HepG2 (cell line): ENCODE measurements around the gene TNNI3K. TPM values are rescaled to one million over a fixed set of nuclear protein-coding genes. Genes with fewer than 3 reads are reported as not detected.

ENCODE experiments used
- ATAC-seq: fragments of 200-7000 bp; cut with Tn5 transposase; 3 replicates; pipeline ENCODE4 v1.9.1; 2020; ENCODE audit warnings: mild to moderate bottlenecking, moderate library complexity
- BruUV-seq: library from RNA; stranded (reverse); fragments of 400-500 nt; replicated peaks from 2 replicates; lab custom pipeline; 2021; lab: Mats Ljungman, UMichigan
- CTCF ChIA-PET: fragments of 300-600 bp; formaldehyde crosslinking; extraction: SDS; loops from one replicate; lab custom pipeline; 2021; ENCODE audit warnings: low total read pairs, inconsistent platforms, low intra/inter-chr PET ratio; lab: Yijun Ruan, JAX
- POLR2A ChIA-PET: fragments of 350-600 bp; sonication (Branson Sonifier 250); formaldehyde crosslinking; loops from one replicate; lab custom pipeline; 2020; ENCODE audit warnings: antibody characterized with exemption, inconsistent platforms; lab: Yijun Ruan, JAX
- DNase-seq: peaks from one replicate; pipeline ENCODE4 v3.0.0-alpha.2; 2015; ENCODE audit warnings: low spot score
- FAIRE-seq: peaks from 3 replicates; lab custom pipeline; 2011; peaks lifted over from hg19 to GRCh38; lab: Jason Lieb, UNC
- H2AFZ ChIP-seq: one replicate; pipeline ENCODE4 v1.6.1; 2011; ENCODE audit warnings: low read length, inconsistent platforms
- H3K27ac ChIP-seq: fragments of 300-600 bp; 3 replicates; pipeline ENCODE4 v1.8.0; 2011; ENCODE audit warnings: mixed run types, mild to moderate bottlenecking, mixed read lengths, low read length, inconsistent platforms; ENCODE audit not compliant: insufficient read depth; ENCODE audit errors: extremely low read length
- H3K27me3 ChIP-seq, 2 experiments: fragments of 200-600 bp in 1 of 2; 2 replicates in 1 of 2; 3 replicates in 1 of 2; pipeline versions ENCODE4 v1.6.0 to v1.8.0; 2011; ENCODE audit warnings: low read length in 2 of 2, mild to moderate bottlenecking in 2 of 2, moderate library complexity in 2 of 2, inconsistent platforms in 1 of 2; ENCODE audit not compliant: insufficient read depth in 2 of 2, control insufficient read depth in 1 of 2
- H3K36me3 ChIP-seq, 2 experiments: fragments of 200-600 bp in 1 of 2; replicated peaks in 1 of 2; 2 replicates in 1 of 2; 3 replicates in 1 of 2; pipeline versions ENCODE4 v1.5.1 to v1.8.0; 2011; ENCODE audit warnings: low read length in 2 of 2, inconsistent platforms in 1 of 2; ENCODE audit not compliant: insufficient read depth in 2 of 2, control insufficient read depth in 1 of 2
- H3K4me1 ChIP-seq: 2 replicates; pipeline ENCODE4 v1.5.1; 2012; ENCODE audit warnings: low read length, inconsistent platforms; ENCODE audit not compliant: insufficient read depth
- H3K4me2 ChIP-seq: 2 replicates; pipeline ENCODE4 v1.6.0; 2011; ENCODE audit warnings: low read depth, low read length, inconsistent platforms
- H3K4me3 ChIP-seq, 3 experiments: fragments of 200-600 bp in 1 of 3; sonication (generic), shearing (Covaris generic) in 1 of 3; replicated peaks in 1 of 3; 2 replicates each; pipeline ENCODE4 v1.5.1; 2011 to 2016; ENCODE audit warnings: low read length in 3 of 3, inconsistent platforms in 2 of 3, low read depth in 2 of 3, mild to moderate bottlenecking in 2 of 3, control low read depth in 1 of 3, mixed read lengths in 1 of 3; ENCODE audit not compliant: insufficient read depth in 1 of 3
- H3K79me2 ChIP-seq: one replicate; pipeline ENCODE4 v1.6.1; 2011; ENCODE audit warnings: low read length, inconsistent platforms; ENCODE audit not compliant: insufficient read depth
- H3K9ac ChIP-seq: 2 replicates; pipeline ENCODE4 v1.6.0; 2011; ENCODE audit warnings: mild to moderate bottlenecking, low read depth, low read length, inconsistent platforms; ENCODE audit not compliant: insufficient read depth
- H3K9me3 ChIP-seq: 2 replicates; pipeline ENCODE4 v1.5.1; 2012; ENCODE audit warnings: mild to moderate bottlenecking, low read length
- H4K20me1 ChIP-seq: 2 replicates; pipeline ENCODE4 v1.6.0; 2011; ENCODE audit warnings: inconsistent platforms, mild to moderate bottlenecking, low read length, moderate library complexity; ENCODE audit not compliant: insufficient read depth
- HNRNPL ChIP-seq: fragments of 200-400 bp; formaldehyde crosslinking; IDR thresholded peaks from 2 replicates; pipeline ENCODE4 v1.6.1; 2017; ENCODE audit warnings: mild to moderate bottlenecking, low read depth, low read length
- IRF2 ChIP-seq: IDR thresholded peaks from 2 replicates; pipeline ENCODE4 v1.6.1; 2018; ENCODE audit warnings: missing genetic modification reagents, missing compliant biosample characterization
- MAZ ChIP-seq, 2 experiments: sonication (generic) in 1 of 2; formaldehyde crosslinking in 1 of 2; IDR thresholded peaks; 2 replicates each; pipeline versions ENCODE4 v1.5.0 to v1.6.1; 2012 to 2020; ENCODE audit warnings: low read depth in 2 of 2, mild to moderate bottlenecking in 2 of 2, borderline replicate concordance in 1 of 2, improper control_type of control experiment in 1 of 2, low read length in 1 of 2, missing genetic modification reagents in 1 of 2, moderate library complexity in 1 of 2
- NFATC3 ChIP-seq: sonication (generic); formaldehyde crosslinking; IDR thresholded peaks from 2 replicates; pipeline ENCODE4 v1.5.1; 2020; ENCODE audit warnings: mild to moderate bottlenecking, missing genetic modification reagents
- NFKBIZ ChIP-seq: IDR thresholded peaks from 2 replicates; pipeline ENCODE4 v1.6.1; 2018; ENCODE audit warnings: missing genetic modification reagents, missing compliant biosample characterization
- REST ChIP-seq, 2 experiments: IDR thresholded peaks; 2 replicates each; pipeline ENCODE4 v1.6.1; 2011 to 2012; ENCODE audit warnings: low read length in 2 of 2, borderline replicate concordance in 1 of 2, low read depth in 1 of 2, mild to moderate bottlenecking in 1 of 2, moderate library complexity in 1 of 2
- REXO4 ChIP-seq: sonication (generic); formaldehyde crosslinking; IDR thresholded peaks from 2 replicates; pipeline ENCODE4 v1.8.0; 2022; ENCODE audit warnings: missing genetic modification reagents, mild to moderate bottlenecking, borderline replicate concordance
- SUZ12 ChIP-seq: fragments of 150-350 bp; IDR thresholded peaks from 2 replicates; pipeline ENCODE4 v1.6.1; 2014; ENCODE audit warnings: low read depth, low read length
- TRIM24 ChIP-seq: sonication (generic); formaldehyde crosslinking; IDR thresholded peaks from 2 replicates; pipeline ENCODE4 v1.8.0; 2022; ENCODE audit warnings: mild to moderate bottlenecking, missing genetic modification reagents
- ZBED4 ChIP-seq: sonication (generic); formaldehyde crosslinking; IDR thresholded peaks from 2 replicates; pipeline ENCODE4 v1.4.0; 2020; ENCODE audit warnings: missing genetic modification reagents, borderline replicate concordance
- ZEB1 ChIP-seq: IDR thresholded peaks from 2 replicates; pipeline ENCODE4 v1.6.1; 2012; ENCODE audit warnings: mild to moderate bottlenecking, low read depth, inconsistent platforms; ENCODE audit not compliant: insufficient replicate concordance
- ZNF275 ChIP-seq: sonication (generic); formaldehyde crosslinking; IDR thresholded peaks from 2 replicates; pipeline ENCODE4 v1.8.0; 2022; ENCODE audit warnings: missing genetic modification reagents, mild to moderate bottlenecking, inconsistent platforms, borderline replicate concordance
- ZNF3 ChIP-seq: IDR thresholded peaks from 2 replicates; pipeline ENCODE4 v1.7.0; 2017; ENCODE audit warnings: inconsistent platforms
- ZNF34 ChIP-seq: sonication (generic); formaldehyde crosslinking; IDR thresholded peaks from 2 replicates; pipeline ENCODE4 v1.4.0; 2020; ENCODE audit warnings: mild to moderate bottlenecking, missing genetic modification reagents, borderline replicate concordance
- ZNF672 ChIP-seq: sonication (generic); formaldehyde crosslinking; IDR thresholded peaks from 2 replicates; pipeline ENCODE4 v1.8.1; 2022; ENCODE audit warnings: missing genetic modification reagents
- WGBS: methylation state at CpG from one replicate; pipeline ENCODE4 v1.1.6; 2017; ENCODE audit warnings: low lambda C conversion rate; 5-methylcytosine and 5-hydroxymethylcytosine counted together
- in situ Hi-C: cut with HindIII; loops from 2 replicates; pipeline ENCODE4 v1.10.0; 2017; ENCODE audit warnings: low pct_unique_long_range_greater_than_20kb; ENCODE audit not compliant: extremely low pct_ligation_motif_present
- intact Hi-C: fragments of 100-400 bp; cut with micrococcal nuclease; formaldehyde crosslinking; loops from one replicate; pipeline ENCODE4 v1.10.0; 2022; ENCODE audit not compliant: unreplicated experiment
- polyA plus RNA-seq, 8 experiments: library from polyadenylated mRNA; depleted of rRNA in 3 of 8; stranded (reverse) in 7 of 8; unstranded in 1 of 8; fragments of >200 nt; fragmentation: Illumina TruSeq in 4 of 8; extraction: Trizol in 4 of 8; gene quantifications; 2 replicates each; pipeline versions ENCODE4 v1.2.1 to v1.2.3, GENCODE V29; 2011 to 2016; ENCODE audit warnings: low read depth in 4 of 8, missing spikeins in 1 of 8, mixed read lengths in 1 of 8; ENCODE audit not compliant: insufficient read depth in 1 of 8
- total RNA-seq, 5 experiments: library from RNA; depleted of rRNA; stranded (reverse); fragments of >200 nt; fragmentation: Illumina TruSeq; extraction: Trizol; gene quantifications; 2 replicates each; pipeline ENCODE4 v1.2.3, GENCODE V29; 2016; ENCODE audit warnings: low read depth in 1 of 5

TNNI3K gene
- total and polyA plus RNA-seq, 2 of the 13 experiments (the other 11 are each of a cell fraction or from before 2014, with no cell fraction given), result 1.1 TPM; not detected in 1

- ChIA-PET POLR2A (no interaction called here), CTCF (no interaction called here)
- BruUV-seq, result no TSS peak
- intact Hi-C loops (no loop called here), in situ Hi-C loops (no loop called here)
- FAIRE-seq, result no peak
- TF ChIP-seq ZEB1 (no peak), ZNF3 (CRISPR knock-in tag) (no peak), NFKBIZ (CRISPR knock-in tag) (no peak), ZNF275 (no peak), IRF2 (no peak), REXO4 (CRISPR knock-in tag) (no peak), ZBED4 (CRISPR knock-in tag) (no peak), MAZ (IDR thresholded peaks at IDR 0.05; ENCODE audit: borderline replicate concordance, low read depth, low read length) (no peak), MAZ (CRISPR knock-in tag; IDR thresholded peaks at IDR 0.05; ENCODE audit: low read depth) (no peak), TRIM24 (no peak), HNRNPL (no peak), NFATC3 (CRISPR knock-in tag) (no peak), ZNF34 (CRISPR knock-in tag) (no peak), SUZ12 (no peak), REST (IDR thresholded peaks at IDR 0.05; ENCODE audit: borderline replicate concordance in 1 of 2, low read depth in 1 of 2, low read length in 2 of 2) (no peak), ZNF672 (no peak)
- no peak overlapping the region for H3K4me2 ChIP-seq
- 34% methylated on average over 5 of the region's 5 CpGs for WGBS
- peaks cover 0 to 3% of the 10 kb centered on the region in 2 experiments; a peak in 1 of 5 replicates for H3K27me3 ChIP-seq
- ATAC-seq, result no peak
- H4K20me1 ChIP-seq, result no peaks in the 10 kb centered on the region
- no peak overlapping the region for H2AFZ ChIP-seq
- no peaks in the 10 kb centered on the region for H3K79me2 ChIP-seq
- DNase-seq, result no peak
- no peak overlapping the region for H3K9ac ChIP-seq
- H3K4me3 ChIP-seq, result no peak overlapping the region
- H3K27ac ChIP-seq, result no peak overlapping the region
- H3K4me1 ChIP-seq, result peaks cover 13% of the 10 kb centered on the region
- H3K9me3 ChIP-seq, result no peaks in the 10 kb centered on the region
- no peaks in the 10 kb centered on the region for H3K36me3 ChIP-seq
Observed at GRCh38 chr1:74592580-74593355, 357.6 kb downstream of the TNNI3K start.
